DOHH2 (cell line): ENCODE measurements around the gene GABRB1.

Experiments used
- CTCF ChIP-seq: fragments of 200-600 bp; sonication (generic); IDR thresholded peaks from one replicate; pipeline ENCODE4 v1.5.1; 2014; ENCODE audit warnings: antibody characterized with exemption, mild to moderate bottlenecking, low read depth, low read length; ENCODE audit not compliant: poor library complexity, severe bottlenecking
- EZH2phosphoT487 ChIP-seq: fragments of 200-600 bp; sonication (generic); IDR thresholded peaks from 2 replicates; pipeline ENCODE4 v1.6.1; 2017; ENCODE audit warnings: borderline replicate concordance, mild to moderate bottlenecking, antibody characterized with exemption, low read length, moderate library complexity, mixed read lengths

GRCh38 chr4:47410271-47410670 lies 378.9 kb downstream of the GABRB1 start:
- TF ChIP-seq CTCF = no peak
- no peak for TF ChIP-seq EZH2phosphoT487
